Duodenal mucosa (tissue), 2 donors: ENCODE results near the gene BOD1L1.

Source experiments
- H3K27ac ChIP-seq: one replicate; pipeline ENCODE4 v1.7.0; 2013; ENCODE audit warnings: low read depth, low read length
- H3K27me3 ChIP-seq, 2 donors: one replicate each; pipeline ENCODE4 v1.7.0; 2013; ENCODE audit warnings: low read length in 2 of 2, control low read depth in 1 of 2; ENCODE audit not compliant: insufficient read depth in 2 of 2, control insufficient read depth in 1 of 2
- H3K36me3 ChIP-seq, 2 donors: one replicate each; pipeline ENCODE4 v1.7.0; 2013; ENCODE audit warnings: low read length in 2 of 2, control low read depth in 1 of 2; ENCODE audit not compliant: insufficient read depth in 2 of 2, control insufficient read depth in 1 of 2
- H3K4me1 ChIP-seq, 2 donors: one replicate each; pipeline ENCODE4 v1.7.0; 2013; ENCODE audit warnings: low read length in 2 of 2, control low read depth in 1 of 2; ENCODE audit not compliant: insufficient read depth in 2 of 2, control insufficient read depth in 1 of 2
- H3K4me3 ChIP-seq, 2 donors: one replicate each; pipeline ENCODE4 v1.7.0; 2013; ENCODE audit warnings: low read length in 2 of 2, low read depth in 1 of 2
- H3K9ac ChIP-seq, 2 donors: one replicate each; pipeline ENCODE4 v1.7.0; 2013; ENCODE audit warnings: low read length in 2 of 2, low read depth in 1 of 2
- H3K9me3 ChIP-seq, 2 donors: one replicate each; pipeline ENCODE4 v1.7.0; 2013; ENCODE audit warnings: low read length in 2 of 2, control low read depth in 1 of 2; ENCODE audit not compliant: control insufficient read depth in 1 of 2

BOD1L1 gene

GRCh38 chr4:13541176-13541604, 86.3 kb downstream of the BOD1L1 start:
- Histone ChIP-seq H3K9ac (no peak overlapping the region), H3K27ac (no peak overlapping the region), H3K27me3 (peaks cover 89 to 91% of the 10 kb centered on the region in 2 donors), H3K9me3 (no peaks in the 10 kb centered on the region), H3K4me1 (peaks cover 4 to 16% of the 10 kb centered on the region in 2 donors), H3K4me3 (no peak overlapping the region), H3K36me3 (no peaks in the 10 kb centered on the region)

GRCh38 chr4:13540446-13541175, 86.9 kb downstream of the BOD1L1 start:
- Histone ChIP-seq H3K4me3 (no peak overlapping the region), H3K27ac (no peak overlapping the region), H3K4me1 (peaks cover 4 to 16% of the 10 kb centered on the region in 2 donors), H3K36me3 (no peaks in the 10 kb centered on the region), H3K9ac (no peak overlapping the region), H3K9me3 (no peaks in the 10 kb centered on the region), H3K27me3 (peaks cover 90 to 91% of the 10 kb centered on the region in 2 donors)

GRCh38 chr4:13539619-13540445, 87.7 kb downstream of the BOD1L1 start:
- H3K27me3 ChIP-seq, result peaks cover 85 to 91% of the 10 kb centered on the region in 2 donors
- no peaks in the 10 kb centered on the region for H3K9me3 ChIP-seq
- no peaks in the 10 kb centered on the region for H3K36me3 ChIP-seq
- no peak overlapping the region for H3K9ac ChIP-seq
- peak overlapping the region in 1 of 2 donors; percentile 16 for H3K4me3 ChIP-seq
- H3K4me1 ChIP-seq, result peaks cover 0 to 12% of the 10 kb centered on the region in 2 donors
- no peak overlapping the region for H3K27ac ChIP-seq

GRCh38 chr4:13539047-13539618, 88.4 kb downstream of the BOD1L1 start:
- Histone ChIP-seq H3K27ac (no peak overlapping the region), H3K9me3 (no peaks in the 10 kb centered on the region), H3K36me3 (no peaks in the 10 kb centered on the region), H3K27me3 (peaks cover 91 to 97% of the 10 kb centered on the region in 2 donors), H3K9ac (no peak overlapping the region), H3K4me1 (peaks cover 0 to 12% of the 10 kb centered on the region in 2 donors), H3K4me3 (no peak overlapping the region)

GRCh38 chr4:13538427-13538973, 89.0 kb downstream of the BOD1L1 start:
- Histone ChIP-seq H3K27ac (no peak overlapping the region), H3K4me1 (peaks cover 0 to 9% of the 10 kb centered on the region in 2 donors), H3K4me3 (no peak overlapping the region), H3K27me3 (peaks cover 93 to 97% of the 10 kb centered on the region in 2 donors), H3K9ac (no peak overlapping the region), H3K9me3 (no peaks in the 10 kb centered on the region), H3K36me3 (no peaks in the 10 kb centered on the region)

GRCh38 chr4:13537832-13538177, 89.7 kb downstream of the BOD1L1 start:
- Histone ChIP-seq H3K27me3 (peaks cover 91 to 96% of the 10 kb centered on the region in 2 donors), H3K36me3 (no peaks in the 10 kb centered on the region), H3K27ac (no peak overlapping the region), H3K9ac (no peak overlapping the region), H3K4me1 (peaks cover 0 to 7% of the 10 kb centered on the region in 2 donors), H3K4me3 (no peak overlapping the region), H3K9me3 (no peaks in the 10 kb centered on the region)

- Histone ChIP-seq H3K27ac (no peak overlapping the region), H3K9me3 (no peaks in the 10 kb centered on the region), H3K4me3 (no peak overlapping the region), H3K9ac (no peak overlapping the region), H3K27me3 (peaks cover 91 to 96% of the 10 kb centered on the region in 2 donors), H3K36me3 (no peaks in the 10 kb centered on the region), H3K4me1 (peaks cover 0 to 3% of the 10 kb centered on the region in 2 donors)
These were observed 90.3 kb downstream of the BOD1L1 start for GRCh38 chr4:13537011-13537831.

GRCh38 chr4:13536607-13537006, 90.9 kb downstream of the BOD1L1 start:
- Histone ChIP-seq H3K27ac (no peak overlapping the region), H3K4me3 (no peak overlapping the region), H3K4me1 (no peaks in the 10 kb centered on the region), H3K9me3 (no peaks in the 10 kb centered on the region), H3K9ac (no peak overlapping the region), H3K36me3 (no peaks in the 10 kb centered on the region), H3K27me3 (peaks cover 88 to 98% of the 10 kb centered on the region in 2 donors)

GRCh38 chr4:13535708-13536361, 91.7 kb downstream of the BOD1L1 start:
- H3K4me3 ChIP-seq, result no peak overlapping the region
- no peak overlapping the region for H3K27ac ChIP-seq
- no peaks in the 10 kb centered on the region for H3K9me3 ChIP-seq
- H3K9ac ChIP-seq, result no peak overlapping the region
- no peaks in the 10 kb centered on the region for H3K4me1 ChIP-seq
- H3K36me3 ChIP-seq, result no peaks in the 10 kb centered on the region
- peaks cover 88 to 98% of the 10 kb centered on the region in 2 donors for H3K27me3 ChIP-seq
